ENCODE data around the gene CTBP2.

DNA sequence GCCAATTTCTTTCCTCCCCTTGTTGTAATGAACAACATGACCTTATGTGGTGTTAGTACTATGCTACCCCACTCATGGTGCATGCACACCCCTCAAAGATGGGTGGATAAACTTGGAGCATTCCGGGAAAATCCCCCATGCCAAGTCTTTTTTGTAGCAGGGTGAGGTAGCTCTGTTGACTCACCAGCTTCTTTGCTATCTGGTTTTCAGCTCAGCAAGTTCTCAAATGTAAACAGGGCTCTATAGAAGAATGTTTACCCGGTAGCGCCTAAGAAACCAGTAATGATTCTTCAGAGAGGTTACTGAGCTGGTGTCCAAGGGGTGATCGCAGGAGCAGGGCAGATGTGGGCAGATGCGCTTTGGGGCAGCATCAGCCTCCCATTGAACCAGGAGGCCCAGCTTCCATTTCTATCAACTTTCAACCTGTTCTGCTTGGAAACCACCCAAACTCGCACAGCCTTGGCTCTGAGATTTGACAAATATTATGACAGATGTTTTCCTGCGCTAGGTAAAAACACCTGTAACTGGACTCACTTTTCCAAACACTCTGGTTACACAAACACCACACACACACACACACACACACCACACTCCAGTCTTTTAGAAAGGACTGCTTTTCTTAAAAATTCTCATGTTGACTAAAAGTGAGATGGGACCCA lies 130.7 kb downstream of the CTBP2 start:
- TF ChIP-seq CTCF (IDR thresholded peaks at IDR 0.05) (no peak), POLR2AphosphoS5 (IDR thresholded peaks at IDR 0.05) (no peak), POLR2A (IDR thresholded peaks at IDR 0.05) (no peak)

Measured in gastroesophageal sphincter (tissue), 3 donors.